Stimulated activated CD4-positive, alpha-beta T cell treated with anti-CD3 and anti-CD28 coated beads, Interleukin-1b, Interleukin-23, amount 100 ng/mL, for 1 hour (primary cell): ENCODE measurements around the gene KPTN.

ENCODE experiments used
- DNase-seq, 2 donors: peaks; one replicate each; pipeline ENCODE4 v3.0.0-alpha.2; 2020; ENCODE audit warnings: low read depth in 2 of 2

Gene KPTN

DNA sequence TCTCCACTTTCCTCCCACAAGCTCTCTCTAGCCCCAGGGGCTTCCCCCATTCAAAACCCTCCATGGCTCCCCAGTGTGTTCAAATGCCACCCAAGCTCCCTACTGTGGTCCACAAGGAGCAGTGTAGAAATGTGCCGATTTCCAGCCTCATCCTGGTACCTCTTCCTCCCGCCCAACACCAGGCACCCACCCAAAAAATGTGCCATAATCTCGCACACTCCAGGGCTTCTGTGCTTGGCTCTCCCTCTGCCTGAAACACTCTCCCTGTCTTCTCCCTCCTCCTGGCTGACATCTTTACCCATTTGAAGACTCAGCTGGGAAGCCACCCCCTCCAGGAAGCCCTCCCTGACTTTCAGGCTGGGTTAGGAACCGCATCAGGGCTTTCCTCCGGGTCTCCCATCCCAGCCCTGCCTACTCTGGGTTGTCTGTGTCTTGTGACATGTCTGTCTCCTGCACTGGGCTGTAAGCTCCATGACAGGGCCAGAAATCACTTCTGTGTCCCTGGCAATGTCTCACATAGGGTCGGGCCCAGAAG lies 48.1 kb downstream of the KPTN start:
- DNase-seq = no peak

DNA sequence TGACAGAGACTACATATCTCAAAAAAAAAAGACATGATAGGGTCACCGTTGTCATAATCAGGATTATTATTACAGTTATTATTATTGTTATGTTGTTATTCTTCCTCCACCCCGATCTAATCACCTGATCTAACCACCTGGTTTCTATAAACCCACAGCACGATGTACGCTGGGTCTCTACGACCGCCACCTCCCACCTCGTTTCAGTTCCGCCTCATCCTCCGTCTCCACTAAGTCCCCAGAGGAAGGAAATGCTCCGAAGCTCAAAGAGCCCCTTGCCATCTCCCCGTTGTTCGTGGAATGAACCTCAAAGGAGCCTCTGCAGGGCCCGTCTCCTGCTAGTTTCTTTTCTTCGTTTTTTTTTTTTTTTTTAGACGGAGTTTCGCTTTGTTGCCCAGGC lies 48.8 kb downstream of the KPTN start:
- DNase-seq = no peak

DNA sequence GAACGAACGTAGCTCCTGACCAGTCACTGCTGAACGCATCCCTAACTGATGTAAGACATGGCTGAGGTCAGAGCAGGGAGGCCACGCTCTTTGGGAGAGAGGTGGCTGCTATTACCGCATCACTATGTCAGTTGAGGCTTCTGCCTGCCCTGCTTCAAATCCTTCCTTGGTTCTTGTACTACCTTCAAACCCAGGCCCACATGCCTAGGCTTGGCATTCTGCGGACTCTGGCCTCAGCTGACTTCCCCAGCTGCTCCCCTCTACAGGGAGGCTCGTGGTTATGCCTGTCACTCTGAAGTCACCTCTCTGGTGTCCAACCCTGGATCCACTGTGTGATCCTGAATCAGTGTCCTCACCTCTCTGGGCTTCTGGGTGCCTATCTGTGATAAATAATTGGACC lies 49.9 kb downstream of the KPTN start:
- no peak for DNase-seq

DNA sequence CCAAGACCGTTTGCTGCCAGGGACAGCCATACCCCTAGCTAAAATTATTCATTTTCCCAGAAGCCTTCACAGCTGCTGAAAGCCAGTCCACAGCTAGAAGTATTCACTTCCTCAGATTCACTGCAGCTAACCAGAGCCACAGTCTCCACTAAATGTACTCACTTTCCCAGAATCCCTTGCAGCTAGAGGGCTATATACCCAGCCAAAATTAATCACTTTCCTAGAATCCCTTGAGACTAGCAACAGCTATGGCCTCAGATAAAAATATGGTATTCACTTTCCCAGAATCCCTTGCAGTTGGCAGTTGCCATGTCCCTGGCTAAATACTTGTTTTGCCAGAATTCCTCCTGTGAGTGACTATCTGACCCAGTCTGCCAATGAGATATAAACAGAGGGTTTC lies 50.9 kb downstream of the KPTN start:
- DNase-seq = no peak

DNA sequence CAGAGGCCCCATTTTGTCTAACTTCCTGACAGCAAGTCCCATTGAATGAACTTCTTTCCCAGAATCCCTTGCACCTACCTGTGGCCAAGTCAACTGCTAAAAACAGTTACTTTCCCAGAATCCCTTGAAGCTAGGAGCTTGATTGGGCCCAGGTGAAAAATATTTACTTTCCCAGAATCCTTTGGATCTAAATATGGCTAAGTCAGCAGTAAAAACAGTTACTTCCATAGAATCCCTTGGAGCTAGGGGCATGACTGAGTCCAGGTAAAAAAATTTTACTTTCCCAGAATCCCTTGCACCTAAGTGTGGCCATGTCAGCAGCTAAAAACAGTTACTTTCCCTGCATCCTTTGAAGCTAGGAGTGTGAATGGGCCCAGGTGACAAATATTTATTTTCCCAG lies 51.5 kb downstream of the KPTN start:
- DNase-seq = no peak

DNA sequence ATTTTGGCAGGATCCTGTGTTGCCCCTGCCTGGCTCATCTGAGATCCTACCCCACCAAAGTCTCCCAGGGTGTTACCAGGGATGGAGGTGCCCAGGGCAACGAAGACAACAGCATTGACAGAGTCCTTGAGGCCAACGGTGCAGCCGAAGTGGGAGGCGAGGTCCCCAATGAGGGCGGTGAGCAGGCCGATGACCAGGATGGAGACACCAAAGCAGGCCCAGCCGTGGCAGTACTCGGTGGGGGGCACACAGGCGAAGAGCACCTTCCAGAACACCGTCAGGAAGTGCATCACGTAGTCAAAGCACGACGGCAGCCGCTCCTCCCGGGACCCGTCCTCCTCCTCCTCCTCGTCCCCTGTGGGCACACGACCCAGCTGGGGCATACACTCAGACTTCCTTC lies 51.9 kb downstream of the KPTN start:
- no peak for DNase-seq

DNA sequence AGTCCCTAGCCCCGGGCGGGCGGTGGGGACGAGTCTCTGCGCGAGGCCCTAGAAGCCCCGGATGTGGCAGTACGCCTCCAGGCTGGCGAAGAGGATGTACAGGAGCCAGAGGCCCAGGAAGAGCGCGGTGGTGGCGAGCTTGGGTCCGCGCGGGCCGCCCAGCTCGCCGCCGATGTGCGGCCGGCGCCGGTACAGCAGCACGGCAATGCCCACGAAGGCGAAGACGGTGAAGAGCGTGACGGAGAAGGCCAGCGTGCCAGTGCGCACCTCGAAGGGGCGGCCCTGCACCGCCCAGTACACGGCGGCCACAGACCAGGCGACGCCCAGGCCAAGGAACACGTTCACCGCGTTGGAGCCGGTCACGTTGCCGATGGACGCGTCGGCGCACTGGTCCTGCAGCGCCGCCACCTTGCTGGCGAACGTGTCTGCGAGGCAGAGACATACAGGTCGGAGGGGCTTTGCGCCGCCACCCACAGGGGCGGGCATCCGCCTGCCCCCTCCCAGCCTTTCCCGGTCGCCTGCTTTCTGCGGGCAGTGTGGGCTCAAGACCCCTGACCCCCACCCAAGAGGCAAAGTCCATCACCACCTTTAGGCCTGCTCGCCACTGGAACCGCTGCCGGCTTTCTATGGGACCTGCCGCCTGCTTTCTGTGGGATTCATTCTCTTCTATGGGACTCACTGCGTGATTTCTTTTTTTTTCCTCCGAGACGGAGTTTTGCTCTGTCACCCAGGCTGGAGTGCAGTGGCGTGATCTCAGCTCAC lies 53.8 kb downstream of the KPTN start:
- DNase-seq = no peak

DNA sequence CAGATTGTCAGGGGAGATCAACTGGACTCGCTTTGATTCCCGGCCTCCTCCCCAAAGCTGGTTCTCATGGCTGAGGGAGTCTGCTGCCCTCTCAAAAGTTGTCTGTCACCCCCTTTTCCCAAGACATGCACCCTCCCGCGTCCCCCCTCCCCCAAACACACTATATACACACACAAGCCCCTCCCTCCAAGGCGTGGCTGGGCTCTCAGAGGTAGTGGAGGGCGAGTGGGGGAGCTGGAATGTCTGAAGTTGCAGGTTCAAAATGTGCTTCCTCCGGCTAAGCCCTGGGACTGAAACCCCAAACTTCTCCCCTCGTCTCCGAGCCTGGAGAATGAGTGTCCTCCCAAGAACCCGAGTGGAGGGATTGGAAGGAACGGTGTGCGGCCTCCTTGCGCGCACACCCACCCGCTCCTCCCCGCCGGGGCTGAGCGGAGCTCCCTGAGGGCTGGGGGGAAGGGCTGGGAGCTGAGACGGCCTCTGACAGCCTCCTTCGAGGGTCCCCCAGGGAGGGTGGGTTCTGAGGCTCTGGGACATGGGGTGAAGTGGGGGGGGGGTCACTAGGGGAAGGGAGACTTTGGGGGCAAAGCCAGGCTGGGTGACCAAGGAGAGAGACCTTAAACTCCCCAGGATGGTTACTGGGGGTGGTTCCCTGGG lies 54.8 kb downstream of the KPTN start:
- DNase-seq = no peak

DNA sequence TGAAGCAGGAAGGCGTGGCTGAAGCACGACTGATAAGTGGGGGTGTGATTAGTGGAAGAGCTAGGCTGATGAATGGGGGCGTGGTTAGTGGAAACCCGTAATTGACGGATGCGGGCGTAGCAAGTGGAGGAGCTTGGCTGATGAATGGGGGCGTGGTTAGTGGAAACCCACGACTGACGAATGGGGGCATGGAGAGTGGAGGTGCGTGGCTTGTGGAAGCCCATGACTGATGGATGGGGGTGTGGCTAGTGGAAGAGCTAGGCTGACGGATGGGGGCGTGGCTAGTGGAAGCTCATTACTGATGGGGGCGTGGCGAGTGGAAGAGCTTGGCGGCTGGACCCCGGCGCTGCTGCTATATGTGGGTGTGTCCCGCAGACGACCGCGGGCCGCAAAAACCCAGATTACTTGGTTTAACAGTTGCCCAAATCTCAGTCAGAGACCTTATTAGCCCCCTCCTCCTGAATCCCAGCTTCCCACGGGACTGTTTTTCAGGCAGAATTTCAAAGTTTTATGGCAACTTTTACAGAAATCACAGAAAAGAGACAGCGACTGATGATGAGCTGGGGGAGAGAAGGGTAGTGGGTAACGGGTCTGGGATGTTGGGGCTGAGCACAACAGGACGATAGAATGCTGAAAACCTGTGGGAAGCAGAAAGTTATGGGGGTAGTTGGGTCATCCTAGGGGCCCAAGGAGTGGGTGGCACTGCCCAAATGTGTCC lies 55.7 kb downstream of the KPTN start:
- DNase-seq = peak; percentile 54 to 62

DNA sequence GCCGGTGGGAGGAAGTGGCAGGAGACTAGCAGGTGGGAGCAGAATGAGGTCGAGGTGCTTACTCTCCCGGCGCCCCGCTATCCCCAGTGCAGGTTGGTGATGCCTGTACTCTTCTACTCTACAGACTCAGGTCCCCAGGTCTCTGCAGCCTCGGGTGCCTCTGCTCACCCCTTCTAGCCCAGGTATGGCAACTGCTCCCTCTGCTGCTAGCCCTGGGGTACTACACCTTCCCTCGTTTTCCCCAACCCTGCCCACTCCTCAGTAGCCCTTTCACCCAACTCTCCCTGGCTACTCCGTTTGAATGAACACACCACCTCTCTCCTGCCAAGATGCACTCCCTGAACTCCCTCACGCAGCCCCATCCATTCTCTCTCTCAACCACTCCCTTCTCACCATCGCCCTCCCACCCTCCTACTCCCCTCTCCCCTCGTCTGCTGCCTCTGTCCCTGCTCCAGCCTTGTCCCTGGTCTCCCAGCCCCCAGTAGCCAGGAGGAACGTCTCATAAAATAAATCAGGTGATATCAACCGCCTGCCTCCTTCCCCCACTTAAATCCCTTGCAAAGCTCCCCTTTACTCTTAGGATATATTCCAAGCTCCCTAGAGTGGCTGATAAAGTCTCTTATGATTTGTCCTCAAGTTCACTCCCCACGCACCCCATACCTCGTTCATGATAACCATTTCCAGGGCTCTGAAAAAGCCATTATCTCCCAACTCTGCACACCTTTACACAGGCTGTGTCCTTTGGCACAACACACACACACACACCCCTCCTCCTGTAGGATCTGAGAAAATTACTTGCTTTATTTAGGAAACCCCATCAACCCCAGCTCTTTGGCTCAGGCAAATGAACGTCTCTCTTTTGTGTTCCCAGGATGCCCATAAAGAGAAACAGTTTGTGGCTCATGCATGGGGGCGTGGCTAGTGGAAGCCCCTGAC lies 56.5 kb downstream of the KPTN start:
- DNase-seq = peak; percentile 22 to 63
